ENCODE measurements around the gene VIP.

DNA sequence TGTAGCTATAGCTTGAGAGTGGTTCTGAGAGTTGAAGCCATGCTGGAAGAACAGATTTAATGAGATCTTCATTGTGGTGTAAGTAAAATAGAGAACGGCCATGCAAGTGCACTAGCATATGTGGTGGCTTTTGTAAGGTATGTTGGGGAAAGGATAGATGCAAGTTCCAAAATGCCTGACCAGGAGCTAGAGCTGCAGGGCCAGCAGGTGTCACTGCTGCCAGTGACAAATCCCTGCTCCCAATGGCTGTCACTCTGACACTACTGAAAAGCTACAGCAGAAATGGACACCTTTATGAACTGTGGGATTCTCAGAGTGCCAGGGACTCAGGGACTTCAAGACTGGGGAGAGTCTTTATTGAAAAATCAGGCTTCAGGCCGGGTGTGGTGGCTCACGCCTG, 23.1 kb upstream of the VIP start:
- TF ChIP-seq, protein P1, sequence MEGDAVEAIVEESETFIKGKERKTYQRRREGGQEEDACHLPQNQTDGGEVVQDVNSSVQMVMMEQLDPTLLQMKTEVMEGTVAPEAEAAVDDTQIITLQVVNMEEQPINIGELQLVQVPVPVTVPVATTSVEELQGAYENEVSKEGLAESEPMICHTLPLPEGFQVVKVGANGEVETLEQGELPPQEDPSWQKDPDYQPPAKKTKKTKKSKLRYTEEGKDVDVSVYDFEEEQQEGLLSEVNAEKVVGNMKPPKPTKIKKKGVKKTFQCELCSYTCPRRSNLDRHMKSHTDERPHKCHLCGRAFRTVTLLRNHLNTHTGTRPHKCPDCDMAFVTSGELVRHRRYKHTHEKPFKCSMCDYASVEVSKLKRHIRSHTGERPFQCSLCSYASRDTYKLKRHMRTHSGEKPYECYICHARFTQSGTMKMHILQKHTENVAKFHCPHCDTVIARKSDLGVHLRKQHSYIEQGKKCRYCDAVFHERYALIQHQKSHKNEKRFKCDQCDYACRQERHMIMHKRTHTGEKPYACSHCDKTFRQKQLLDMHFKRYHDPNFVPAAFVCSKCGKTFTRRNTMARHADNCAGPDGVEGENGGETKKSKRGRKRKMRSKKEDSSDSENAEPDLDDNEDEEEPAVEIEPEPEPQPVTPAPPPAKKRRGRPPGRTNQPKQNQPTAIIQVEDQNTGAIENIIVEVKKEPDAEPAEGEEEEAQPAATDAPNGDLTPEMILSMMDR (IDR thresholded peaks at IDR 0.05; ENCODE audit: low read depth, low read length), result no peak
- no peak for TF ChIP-seq POLR2A (IDR thresholded peaks at IDR 0.05; ENCODE audit: extremely low read depth, insufficient read length)
- no peak for TF ChIP-seq MYC (IDR thresholded peaks at IDR 0.05; ENCODE audit: low read depth, low read length)

All from NB4 (cell line).